ENCODE data around the gene TENM4.

Gene TENM4

GRCh38 chr11:79417069-79417920, 23.5 kb downstream of the TENM4 start:
- DNase-seq = no peak

GRCh38 chr11:79415912-79416311, 24.9 kb downstream of the TENM4 start:
- no peak for DNase-seq

- no peak for DNase-seq
These were observed 25.4 kb downstream of the TENM4 start for GRCh38 chr11:79415411-79415810.

- no peak for DNase-seq
These were observed 26.0 kb downstream of the TENM4 start for GRCh38 chr11:79414644-79415317.

- no peak for DNase-seq
These were observed 26.8 kb downstream of the TENM4 start for GRCh38 chr11:79414041-79414440.

GRCh38 chr11:79413268-79413667, 27.6 kb downstream of the TENM4 start:
- DNase-seq = no peak

- DNase-seq = no peak
These were observed 28.1 kb downstream of the TENM4 start for GRCh38 chr11:79412761-79413160.

- DNase-seq = no peak
These were observed 31.5 kb downstream of the TENM4 start for GRCh38 chr11:79409330-79409729.

- DNase-seq = no peak
These were observed 34.5 kb downstream of the TENM4 start for GRCh38 chr11:79406376-79406775.

- DNase-seq = no peak
These were observed 36.0 kb downstream of the TENM4 start for GRCh38 chr11:79404806-79405205.

GRCh38 chr11:79404325-79404724, 36.5 kb downstream of the TENM4 start:
- peak; percentile 40 for DNase-seq

GRCh38 chr11:79403839-79404238, 37.0 kb downstream of the TENM4 start:
- DNase-seq = no peak

- no peak for DNase-seq
These were observed 37.9 kb downstream of the TENM4 start for GRCh38 chr11:79402912-79403311.

- DNase-seq = no peak
These were observed 40.0 kb downstream of the TENM4 start for GRCh38 chr11:79400717-79401330.

- no peak for DNase-seq
These were observed 40.6 kb downstream of the TENM4 start for GRCh38 chr11:79400206-79400605.

- DNase-seq = no peak
These were observed 43.6 kb downstream of the TENM4 start for GRCh38 chr11:79397252-79397651.

GRCh38 chr11:79396674-79397073, 44.2 kb downstream of the TENM4 start:
- DNase-seq = no peak

GRCh38 chr11:79396001-79396400, 44.8 kb downstream of the TENM4 start:
- no peak for DNase-seq

GRCh38 chr11:79393362-79394043, 47.3 kb downstream of the TENM4 start:
- DNase-seq = no peak

GRCh38 chr11:79392161-79392560, 48.7 kb downstream of the TENM4 start:
- DNase-seq = no peak

- no peak for DNase-seq
These were observed 49.9 kb downstream of the TENM4 start for GRCh38 chr11:79390923-79391322.

GRCh38 chr11:79390477-79390876, 50.4 kb downstream of the TENM4 start:
- DNase-seq = no peak

GRCh38 chr11:79388201-79388600, 52.6 kb downstream of the TENM4 start:
- no peak for DNase-seq

Measured in KG1 (cell line).